IMR-90 (cell line): ENCODE results near the gene A3GALT2. TPM values are rescaled to one million over a fixed set of nuclear protein-coding genes. Genes with fewer than 3 reads are reported as not detected.

Source experiments
- ATAC-seq: fragments of 200-7000 bp; cut with Tn5 transposase; 2 replicates; pipeline ENCODE4 v1.9.1; 2020; ENCODE audit warnings: low read depth, mild to moderate bottlenecking, moderate library complexity
- BruUV-seq: library from RNA; stranded (reverse); fragments of 400-500 nt; replicated peaks from 2 replicates; lab custom pipeline; 2021; lab: Mats Ljungman, UMichigan
- CTCF ChIA-PET: fragments of 300-600 bp; formaldehyde crosslinking; extraction: SDS; loops from one replicate; lab custom pipeline; 2021; ENCODE audit warnings: antibody characterized with exemption; lab: Yijun Ruan, JAX
- POLR2A ChIA-PET: fragments of 300-600 bp; sonication (Branson Sonifier 250); formaldehyde crosslinking; loops from one replicate; lab custom pipeline; 2022; ENCODE audit warnings: antibody characterized with exemption; ENCODE audit not compliant: unreplicated experiment; lab: Charles Lee
- DNase-seq: peaks from one replicate; pipeline ENCODE4 v3.0.0; 2013
- H2AFZ ChIP-seq: replicated peaks from 2 replicates; pipeline ENCODE3; 2013; ENCODE audit warnings: low read length, mild to moderate bottlenecking; ENCODE audit not compliant: poor library complexity
- H2AK5ac ChIP-seq: 2 replicates; pipeline ENCODE4 v1.6.1; 2013; ENCODE audit warnings: low read depth, low read length, inconsistent platforms
- H2AK9ac ChIP-seq: replicated peaks from 2 replicates; pipeline ENCODE3; 2013; ENCODE audit warnings: mild to moderate bottlenecking, low read depth, low read length, moderate library complexity; ENCODE audit not compliant: poor library complexity
- H2BK120ac ChIP-seq: 2 replicates; pipeline ENCODE4 v1.6.1; 2013; ENCODE audit warnings: low read depth, low read length, inconsistent platforms
- H2BK15ac ChIP-seq: 3 replicates; pipeline ENCODE4 v1.6.1; 2013; ENCODE audit warnings: low read depth, low read length, inconsistent platforms
- H2BK20ac ChIP-seq: 2 replicates; pipeline ENCODE4 v1.6.1; 2013; ENCODE audit warnings: low read depth, mild to moderate bottlenecking, inconsistent platforms, low read length, moderate library complexity
- H2BK5ac ChIP-seq: 2 replicates; pipeline ENCODE4 v1.6.1; 2013; ENCODE audit warnings: mild to moderate bottlenecking, low read depth, low read length, inconsistent platforms; ENCODE audit not compliant: poor library complexity, severe bottlenecking
- H3K14ac ChIP-seq: replicated peaks from 2 replicates; pipeline ENCODE4 v1.6.1; 2013; ENCODE audit warnings: low read depth, low read length, inconsistent platforms
- H3K18ac ChIP-seq: 2 replicates; pipeline ENCODE4 v1.6.1; 2013; ENCODE audit warnings: low read depth, low read length, control low read depth
- H3K23ac ChIP-seq: 2 replicates; pipeline ENCODE4 v1.6.1; 2013; ENCODE audit warnings: low read depth, low read length, inconsistent platforms
- H3K27ac ChIP-seq: 2 replicates; pipeline ENCODE4 v1.5.1; 2013; ENCODE audit warnings: mild to moderate bottlenecking, control low read depth, low read length; ENCODE audit not compliant: insufficient read depth
- H3K27me3 ChIP-seq: 2 replicates; pipeline ENCODE4 v1.6.1; 2013; ENCODE audit warnings: low read length; ENCODE audit not compliant: control insufficient read depth, insufficient read depth
- H3K36me3 ChIP-seq: 2 replicates; pipeline ENCODE4 v1.6.1; 2013; ENCODE audit warnings: low read length, mixed read lengths; ENCODE audit not compliant: control insufficient read depth, insufficient read depth
- H3K4ac ChIP-seq: 2 replicates; pipeline ENCODE4 v1.6.1; 2013; ENCODE audit warnings: low read depth, low read length, inconsistent platforms
- H3K4me1 ChIP-seq: 2 replicates; pipeline ENCODE4 v1.6.1; 2013; ENCODE audit warnings: low read length, mixed read lengths; ENCODE audit not compliant: control insufficient read depth, insufficient read depth
- H3K4me2 ChIP-seq: 2 replicates; pipeline ENCODE4 v1.6.1; 2013; ENCODE audit warnings: low read depth, mild to moderate bottlenecking, control low read depth, low read length, moderate library complexity
- H3K4me3 ChIP-seq: 2 replicates; pipeline ENCODE4 v1.5.1; 2013; ENCODE audit warnings: low read depth, mild to moderate bottlenecking, control low read depth, low read length, moderate library complexity; ENCODE audit not compliant: insufficient read depth
- H3K56ac ChIP-seq: 2 replicates; pipeline ENCODE4 v1.6.1; 2013; ENCODE audit warnings: low read length, inconsistent platforms; ENCODE audit not compliant: insufficient read depth; ENCODE audit errors: extremely low read depth
- H3K79me1 ChIP-seq, 2 experiments: 2 replicates each; pipeline ENCODE4 v1.6.1; 2013; ENCODE audit warnings: low read length in 2 of 2, inconsistent platforms in 1 of 2, low read depth in 1 of 2
- H3K9ac ChIP-seq: 2 replicates; pipeline ENCODE4 v1.6.1; 2013; ENCODE audit warnings: low read depth, low read length, control low read depth
- H3K9me1 ChIP-seq: 2 replicates; pipeline ENCODE4 v1.6.1; 2013; ENCODE audit warnings: low read length, inconsistent platforms; ENCODE audit not compliant: insufficient read depth
- H3K9me3 ChIP-seq: 2 replicates; pipeline ENCODE4 v1.6.1; 2013; ENCODE audit warnings: low read length; ENCODE audit not compliant: control insufficient read depth, insufficient read depth
- H4K20me1 ChIP-seq: 2 replicates; pipeline ENCODE4 v1.6.1; 2013; ENCODE audit warnings: low read length, inconsistent platforms; ENCODE audit not compliant: insufficient read depth
- H4K5ac ChIP-seq: 2 replicates; pipeline ENCODE4 v1.6.1; 2013; ENCODE audit warnings: mild to moderate bottlenecking, low read depth, low read length, control low read depth
- H4K8ac ChIP-seq, 2 experiments: 2 replicates each; pipeline ENCODE4 v1.6.1; 2013; ENCODE audit warnings: low read depth in 2 of 2, low read length in 2 of 2, control low read depth in 1 of 2, inconsistent platforms in 1 of 2
- H4K91ac ChIP-seq: 2 replicates; pipeline ENCODE4 v1.6.1; 2013; ENCODE audit warnings: low read depth, low read length, inconsistent platforms; ENCODE audit not compliant: insufficient read depth
- CEBPB ChIP-seq: IDR thresholded peaks from 2 replicates; pipeline ENCODE4 v1.6.1; 2012; ENCODE audit warnings: low read depth, low read length, improper control_type of control experiment
- RCOR1 ChIP-seq: IDR thresholded peaks from 2 replicates; pipeline ENCODE4 v1.6.1; 2012; ENCODE audit warnings: mild to moderate bottlenecking, low read length, improper control_type of control experiment; ENCODE audit not compliant: insufficient replicate concordance
- WGBS, 2 experiments: methylation state at CpG; one replicate each; pipeline versions ENCODE4 v1.1.5 to v1.1.7; 2013; ENCODE audit warnings: missing lambda C conversion rate in 2 of 2; ENCODE audit not compliant: insufficient read length in 1 of 2; ENCODE audit errors: extremely low coverage in 2 of 2; 5-methylcytosine and 5-hydroxymethylcytosine counted together
- dilution Hi-C: fragments of 300-500 bp; cut with HindIII; formaldehyde crosslinking; loops from one replicate; pipeline ENCODE4 v1.14.3; 2018; ENCODE audit warnings: low sequenced_read_pairs; ENCODE audit not compliant: unreplicated experiment
- in situ Hi-C: fragments of 300-500 bp; cut with MboI; formaldehyde crosslinking; loops from 3 replicates; pipeline ENCODE4 v1.14.3; 2019; ENCODE audit warnings: low sequenced_read_pairs, inconsistent platforms, mixed read lengths
- intact Hi-C: fragments of 100-400 bp; cut with micrococcal nuclease; formaldehyde crosslinking; loops from 2 replicates; pipeline ENCODE4 v1.10.0; 2022
- polyA plus RNA-seq, 3 experiments: library from polyadenylated mRNA; depleted of rRNA; stranded (reverse); fragments of >200 nt; gene quantifications; 2 replicates each; pipeline ENCODE4 v1.2.3, GENCODE V29; 2012; ENCODE audit warnings: low replicate concordance in 1 of 3
- total RNA-seq: library from RNA; depleted of rRNA; stranded (reverse); fragments of >200 nt; gene quantifications from 2 replicates; pipeline ENCODE4 v1.2.3, GENCODE V29; 2012

The A3GALT2 gene
- total and polyA plus RNA-seq, 2 of the 4 experiments (the other 2 are of a cell fraction): not detected

DNA sequence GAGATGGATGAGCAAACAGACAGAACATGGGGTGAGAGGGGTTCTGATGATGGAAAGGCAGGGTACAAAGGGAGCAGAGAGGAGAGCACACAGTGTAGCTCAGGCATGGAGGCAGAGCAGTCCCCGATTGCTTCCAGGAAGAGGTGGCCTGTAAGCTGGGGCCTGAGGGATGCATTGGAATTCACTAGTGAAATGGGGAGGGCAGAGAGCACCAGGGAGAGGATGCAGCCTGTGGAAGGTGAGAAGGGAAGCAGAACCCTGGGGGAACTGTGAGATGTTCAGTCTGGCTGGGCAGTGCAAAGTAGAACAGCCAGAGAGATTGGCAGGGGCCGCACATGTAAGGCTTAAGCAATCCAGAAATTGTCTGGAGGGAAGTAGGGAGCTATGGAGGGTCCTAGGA is 52.4 kb downstream of the A3GALT2 start:
- H3K27ac ChIP-seq: no peak overlapping the region
- no peak overlapping the region for H3K4me2 ChIP-seq
- ATAC-seq (no peak), DNase-seq (no peak)
- no peak overlapping the region for H3K4ac ChIP-seq
- H2AK9ac ChIP-seq: no peak overlapping the region
- no peak overlapping the region for H2BK15ac ChIP-seq
- ChIA-PET POLR2A (no interaction called here), CTCF (interaction anchor here (0.9 to 1.2 kb wide), 2 partner anchors 27 to 131 kb away, joined by 3 to 4 read pairs; no protein-coding TSS in a partner anchor)
- H3K4me3 ChIP-seq: no peak overlapping the region
- H3K27me3 ChIP-seq: no peaks in the 10 kb centered on the region
- no peak overlapping the region for H2AK5ac ChIP-seq
- no peak overlapping the region for H3K23ac ChIP-seq
- TF ChIP-seq CEBPB: no peak
- TF ChIP-seq RCOR1: no peak
- peaks cover 2% of the 10 kb centered on the region; the same call in 1 of the 2 replicates for H3K4me1 ChIP-seq
- H2BK120ac ChIP-seq: no peak overlapping the region
- no peak overlapping the region for H3K18ac ChIP-seq
- no peak overlapping the region for H2AFZ ChIP-seq
- no peak overlapping the region for H2BK20ac ChIP-seq
- H3K14ac ChIP-seq: no peak overlapping the region
- H3K9me3 ChIP-seq: no peaks in the 10 kb centered on the region
- no TSS peak for BruUV-seq
- intact Hi-C loops (no loop called here), in situ Hi-C loops (no loop called here), dilution Hi-C loops (no loop called here)
- no peak overlapping the region for H3K56ac ChIP-seq
- 83% methylated on average over 1 of the region's 2 CpGs; no CpG with 5 or more reads in 1 of the 2 experiments for WGBS, 2 experiments
- peaks cover 22% of the 10 kb centered on the region; the same call in 1 of the 2 replicates for H3K9me1 ChIP-seq
- no peak overlapping the region for H4K8ac ChIP-seq
- H3K9ac ChIP-seq: no peak overlapping the region
- H4K5ac ChIP-seq: no peak overlapping the region
- H4K91ac ChIP-seq: no peak overlapping the region
- no peak overlapping the region for H2BK5ac ChIP-seq
- peaks cover 16% of the 10 kb centered on the region; the same call in 1 of the 2 replicates for H3K36me3 ChIP-seq
- H3K79me1 ChIP-seq: peaks cover 29 to 86% of the 10 kb centered on the region in 2 experiments
- peaks cover 47% of the 10 kb centered on the region for H4K20me1 ChIP-seq
